ENCODE results near the gene SLC7A7.
"Not testable (repeated sequence)": the region's sequence is repeated elsewhere in the genome, so short reads cannot be mapped to it uniquely, and the experiment has no call there.

The SLC7A7 gene

DNA sequence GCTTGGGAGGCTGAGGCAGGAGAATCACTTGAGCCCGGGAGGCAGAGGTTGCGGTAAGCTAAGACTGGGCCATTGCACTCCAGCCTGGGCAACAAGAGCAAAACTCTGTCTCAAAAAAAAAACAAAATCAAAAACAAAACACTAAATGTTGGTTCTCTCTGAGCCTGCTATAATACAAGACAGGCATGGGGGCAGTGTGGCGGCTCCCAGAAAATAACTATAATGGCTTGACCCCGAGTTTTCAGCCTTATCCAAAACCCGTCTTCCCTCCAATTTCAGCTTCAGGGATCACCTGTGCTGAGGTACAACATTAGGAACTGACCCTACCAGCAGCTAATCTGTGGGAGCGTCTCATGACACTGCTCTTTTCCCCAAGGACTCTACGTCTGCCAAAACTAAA is 862 bp downstream of the SLC7A7 start:
- H3K36me3 ChIP-seq (ENCODE audit: control insufficient read depth, insufficient read depth, low read length) = no peaks in the 10 kb centered on the region
- H3K4me1 ChIP-seq (ENCODE audit: control insufficient read depth, insufficient read depth, low read length) = peaks cover 20% of the 10 kb centered on the region
- no peak overlapping the region for H3K9ac ChIP-seq (ENCODE audit: low read depth, low read length)
- no peak overlapping the region for H3K4me3 ChIP-seq (ENCODE audit: low read depth, low read length)
- no peaks in the 10 kb centered on the region for H3K9me3 ChIP-seq (ENCODE audit: control insufficient read depth, insufficient read depth, low read length)
- no peaks in the 10 kb centered on the region for H3K27me3 ChIP-seq (ENCODE audit: control insufficient read depth, insufficient read depth, low read length)
- no peak overlapping the region for H3K27ac ChIP-seq (ENCODE audit: low read depth, low read length)

DNA sequence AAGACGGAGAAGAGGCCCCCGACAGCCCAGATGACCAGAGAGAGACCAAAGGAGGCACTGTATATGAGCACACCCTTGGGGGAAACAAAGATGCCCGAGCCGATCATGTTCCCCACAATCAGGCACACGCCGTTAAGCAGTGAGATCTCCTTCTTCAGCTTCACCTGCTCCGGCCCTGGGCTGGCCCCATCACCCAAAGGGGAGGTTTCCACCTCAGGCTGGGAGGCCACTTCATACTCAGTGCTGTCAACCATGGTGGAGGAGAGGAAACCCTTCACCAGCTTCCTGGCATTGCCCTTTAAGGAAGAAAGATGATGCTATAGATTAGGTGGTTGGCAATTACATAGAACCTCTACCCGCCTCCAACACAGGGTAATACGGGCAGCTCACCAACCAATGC is 2.1 kb downstream of the SLC7A7 start:
- no peak overlapping the region for H3K9ac ChIP-seq (ENCODE audit: low read depth, low read length)
- no peaks in the 10 kb centered on the region for H3K27me3 ChIP-seq (ENCODE audit: control insufficient read depth, insufficient read depth, low read length)
- no peaks in the 10 kb centered on the region for H3K9me3 ChIP-seq (ENCODE audit: control insufficient read depth, insufficient read depth, low read length)
- no peak overlapping the region for H3K4me3 ChIP-seq (ENCODE audit: low read depth, low read length)
- H3K36me3 ChIP-seq (ENCODE audit: control insufficient read depth, insufficient read depth, low read length) = no peaks in the 10 kb centered on the region
- H3K27ac ChIP-seq (ENCODE audit: low read depth, low read length) = no peak overlapping the region
- H3K4me1 ChIP-seq (ENCODE audit: control insufficient read depth, insufficient read depth, low read length) = peaks cover 14% of the 10 kb centered on the region

DNA sequence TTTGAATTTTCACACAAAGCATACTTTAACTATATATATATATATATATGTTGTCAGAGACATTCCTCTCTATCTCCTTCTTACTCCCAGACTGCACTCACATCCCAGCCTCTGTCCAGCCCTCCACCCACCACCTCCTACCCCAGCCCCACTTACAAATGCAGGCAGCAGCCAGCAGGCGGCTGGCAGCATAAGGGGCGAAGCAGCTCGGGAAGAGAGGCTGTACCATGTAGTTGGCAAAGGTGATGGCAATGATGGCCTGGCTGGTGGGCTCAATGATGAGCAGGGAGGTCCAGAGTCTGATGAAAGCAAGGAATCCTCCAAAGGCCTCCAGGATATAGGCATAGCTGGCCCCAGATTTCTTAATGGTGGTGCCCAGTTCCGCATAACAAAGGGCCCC is 2.5 kb downstream of the SLC7A7 start:
- no peak overlapping the region for H3K9ac ChIP-seq (ENCODE audit: low read depth, low read length)
- no peak overlapping the region for H3K27ac ChIP-seq (ENCODE audit: low read depth, low read length)

DNA sequence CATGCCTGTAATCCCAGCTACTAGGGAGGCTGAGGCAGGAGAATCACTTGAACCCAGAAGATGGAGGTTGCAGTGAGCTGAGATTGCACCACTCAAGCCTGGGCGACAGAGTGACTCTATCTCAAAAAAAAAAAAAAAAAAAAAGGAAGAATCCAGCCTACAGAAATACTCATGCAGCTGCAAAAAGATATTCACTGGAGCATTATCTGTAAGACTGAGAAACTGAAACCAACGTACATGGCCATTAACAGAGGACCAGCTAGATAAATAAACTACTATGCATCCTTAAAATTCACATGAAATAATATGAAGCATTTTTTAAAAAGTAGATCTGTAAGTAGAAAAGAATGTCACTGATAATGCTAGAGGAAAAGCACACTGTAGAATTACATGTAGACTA is 3.5 kb downstream of the SLC7A7 start:
- H3K36me3 ChIP-seq (ENCODE audit: control insufficient read depth, insufficient read depth, low read length) = no peaks in the 10 kb centered on the region
- H3K4me3 ChIP-seq (ENCODE audit: low read depth, low read length) = no peak overlapping the region
- no peak overlapping the region for H3K27ac ChIP-seq (ENCODE audit: low read depth, low read length)
- no peaks in the 10 kb centered on the region for H3K9me3 ChIP-seq (ENCODE audit: control insufficient read depth, insufficient read depth, low read length)
- no peak overlapping the region for H3K9ac ChIP-seq (ENCODE audit: low read depth, low read length)
- H3K4me1 ChIP-seq (ENCODE audit: control insufficient read depth, insufficient read depth, low read length) = peaks cover 14% of the 10 kb centered on the region
- no peaks in the 10 kb centered on the region for H3K27me3 ChIP-seq (ENCODE audit: control insufficient read depth, insufficient read depth, low read length)

More for the DNA sequence above, 2.5 kb downstream of the SLC7A7 start:
- Histone ChIP-seq H3K4me3 (ENCODE audit: low read depth, low read length) (no peak overlapping the region), H3K9me3 (ENCODE audit: control insufficient read depth, insufficient read depth, low read length) (no peaks in the 10 kb centered on the region), H3K4me1 (ENCODE audit: control insufficient read depth, insufficient read depth, low read length) (peaks cover 14% of the 10 kb centered on the region), H3K36me3 (ENCODE audit: control insufficient read depth, insufficient read depth, low read length) (no peaks in the 10 kb centered on the region), H3K27me3 (ENCODE audit: control insufficient read depth, insufficient read depth, low read length) (no peaks in the 10 kb centered on the region)

GRCh38 chr14:22808388-22809209 is 6.6 kb downstream of the SLC7A7 start:
- Histone ChIP-seq H3K9me3 (ENCODE audit: control insufficient read depth, insufficient read depth, low read length) (no peaks in the 10 kb centered on the region), H3K4me3 (ENCODE audit: low read depth, low read length) (no peak overlapping the region), H3K36me3 (ENCODE audit: control insufficient read depth, insufficient read depth, low read length) (no peaks in the 10 kb centered on the region), H3K27me3 (ENCODE audit: control insufficient read depth, insufficient read depth, low read length) (no peaks in the 10 kb centered on the region), H3K9ac (ENCODE audit: low read depth, low read length) (no peak overlapping the region), H3K4me1 (ENCODE audit: control insufficient read depth, insufficient read depth, low read length) (peaks cover 4% of the 10 kb centered on the region), H3K27ac (ENCODE audit: low read depth, low read length) (no peak overlapping the region)

DNA sequence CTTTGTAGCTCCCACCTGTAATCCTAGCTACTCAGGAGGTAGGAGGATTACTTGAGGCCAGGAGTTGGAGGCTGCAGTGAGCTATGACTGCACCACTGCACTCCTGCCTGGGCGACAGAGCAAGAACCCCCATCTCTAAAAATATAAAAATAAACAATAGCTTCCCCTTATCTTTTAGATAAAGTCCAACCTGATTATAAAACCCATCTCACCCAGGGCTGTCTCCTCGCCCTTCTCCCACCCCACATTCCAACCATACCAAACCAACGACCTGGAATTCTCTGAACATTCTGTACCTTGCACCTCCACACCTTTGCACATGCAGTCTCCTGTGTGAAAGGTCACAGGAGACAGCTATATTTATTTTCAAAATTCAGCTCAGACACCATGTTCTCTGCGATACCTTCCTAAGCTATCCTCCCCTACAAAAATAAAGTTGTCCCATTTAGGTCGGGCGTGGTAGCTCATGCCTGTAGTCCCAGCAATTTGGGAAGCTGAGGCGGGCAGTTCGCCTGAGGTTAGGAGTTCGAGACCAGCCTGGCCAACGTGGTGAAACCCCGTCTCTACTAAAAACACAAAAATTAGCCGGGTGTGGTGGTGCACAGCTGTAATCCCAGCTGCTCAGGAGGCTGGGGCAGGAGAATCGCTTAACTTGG is 7.7 kb downstream of the SLC7A7 start:
- Histone ChIP-seq H3K4me1 (ENCODE audit: control insufficient read depth, insufficient read depth, low read length) (no peaks in the 10 kb centered on the region; the same call in 1 of the 2 replicates), H3K36me3 (ENCODE audit: control insufficient read depth, insufficient read depth, low read length) (no peaks in the 10 kb centered on the region), H3K9ac (ENCODE audit: low read depth, low read length) (no peak overlapping the region), H3K4me3 (ENCODE audit: low read depth, low read length) (no peak overlapping the region), H3K9me3 (ENCODE audit: control insufficient read depth, insufficient read depth, low read length) (no peaks in the 10 kb centered on the region), H3K27ac (ENCODE audit: low read depth, low read length) (no peak overlapping the region), H3K27me3 (ENCODE audit: control insufficient read depth, insufficient read depth, low read length) (no peaks in the 10 kb centered on the region)

DNA sequence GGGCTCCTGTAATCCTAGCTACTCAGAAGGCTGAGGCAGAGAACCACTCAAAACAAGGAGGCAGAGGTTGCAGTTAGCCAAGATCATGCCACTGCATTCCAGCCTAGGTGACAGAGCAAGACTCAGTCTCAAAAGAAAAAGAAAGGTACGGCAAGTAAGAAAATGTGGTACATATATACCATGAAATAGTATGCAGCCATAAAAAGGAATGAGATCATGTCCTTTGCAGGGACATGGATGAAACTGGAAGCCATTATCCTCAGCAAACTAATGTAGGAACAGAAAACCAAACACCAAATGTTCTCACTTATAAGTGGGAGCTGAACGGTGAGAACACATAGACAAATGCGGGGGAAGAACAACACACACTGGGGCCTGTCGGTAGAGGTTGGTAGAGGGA is 10.0 kb downstream of the SLC7A7 start:
- H3K4me1 ChIP-seq (ENCODE audit: control insufficient read depth, insufficient read depth, low read length); H3K27me3 ChIP-seq (ENCODE audit: control insufficient read depth, insufficient read depth, low read length); H3K9me3 ChIP-seq (ENCODE audit: control insufficient read depth, insufficient read depth, low read length); H3K27ac ChIP-seq (ENCODE audit: low read depth, low read length); H3K36me3 ChIP-seq (ENCODE audit: control insufficient read depth, insufficient read depth, low read length); H3K9ac ChIP-seq (ENCODE audit: low read depth, low read length); H3K4me3 ChIP-seq (ENCODE audit: low read depth, low read length): not testable (repeated sequence)

GRCh38 chr14:22803687-22803974 is 11.6 kb downstream of the SLC7A7 start:
- Histone ChIP-seq H3K27me3 (ENCODE audit: control insufficient read depth, insufficient read depth, low read length) (no peaks in the 10 kb centered on the region), H3K4me1 (ENCODE audit: control insufficient read depth, insufficient read depth, low read length) (no peaks in the 10 kb centered on the region; the same call in 1 of the 2 replicates), H3K36me3 (ENCODE audit: control insufficient read depth, insufficient read depth, low read length) (no peaks in the 10 kb centered on the region), H3K9ac (ENCODE audit: low read depth, low read length) (no peak overlapping the region), H3K9me3 (ENCODE audit: control insufficient read depth, insufficient read depth, low read length) (no peaks in the 10 kb centered on the region), H3K4me3 (ENCODE audit: low read depth, low read length) (no peak overlapping the region), H3K27ac (ENCODE audit: low read depth, low read length) (no peak overlapping the region)

DNA sequence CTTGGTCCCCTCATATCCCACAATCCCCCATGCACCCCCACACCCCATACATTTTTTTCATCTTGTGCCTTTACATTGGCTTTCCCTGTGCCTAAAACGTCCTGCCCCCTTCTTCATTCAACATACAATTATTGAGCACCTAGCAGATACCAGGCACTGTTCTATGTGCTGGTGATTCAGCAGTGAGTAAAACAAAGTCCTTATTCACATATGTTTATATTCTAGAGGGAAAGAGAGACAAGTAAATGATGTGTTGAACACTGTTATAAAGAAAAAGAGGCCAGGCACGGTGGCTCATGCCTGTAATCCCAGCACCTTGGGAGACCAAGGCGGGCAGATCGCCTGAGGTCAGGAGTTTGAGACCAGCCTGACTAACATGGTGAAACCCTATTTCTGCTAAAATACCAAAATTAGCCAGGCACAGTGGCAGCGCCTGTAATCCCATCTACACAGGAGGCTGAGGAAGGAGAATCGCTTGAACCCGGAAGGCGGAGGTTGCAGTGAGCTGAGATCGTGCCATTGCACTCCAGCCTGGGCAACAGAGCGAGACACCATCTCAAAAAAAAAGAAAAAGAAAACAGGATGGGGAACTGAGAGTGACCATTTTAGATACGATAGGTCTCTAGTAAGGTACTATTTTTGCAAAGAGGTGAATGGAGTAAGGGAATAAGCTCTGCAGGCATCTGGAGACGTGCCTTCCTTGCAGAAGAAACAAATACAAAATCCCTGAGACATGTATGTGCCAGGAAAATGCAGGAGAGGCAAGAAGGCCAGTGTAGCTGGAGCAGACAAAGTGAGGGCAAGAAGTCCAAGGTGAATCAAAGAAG is 12.2 kb downstream of the SLC7A7 start:
- Histone ChIP-seq H3K27me3 (ENCODE audit: control insufficient read depth, insufficient read depth, low read length) (no peaks in the 10 kb centered on the region), H3K4me1 (ENCODE audit: control insufficient read depth, insufficient read depth, low read length) (no peaks in the 10 kb centered on the region; the same call in 1 of the 2 replicates), H3K9me3 (ENCODE audit: control insufficient read depth, insufficient read depth, low read length) (no peaks in the 10 kb centered on the region), H3K27ac (ENCODE audit: low read depth, low read length) (no peak overlapping the region), H3K9ac (ENCODE audit: low read depth, low read length) (no peak overlapping the region), H3K4me3 (ENCODE audit: low read depth, low read length) (no peak overlapping the region), H3K36me3 (ENCODE audit: control insufficient read depth, insufficient read depth, low read length) (no peaks in the 10 kb centered on the region)

- Histone ChIP-seq H3K27me3 (ENCODE audit: control insufficient read depth, insufficient read depth, low read length) (no peaks in the 10 kb centered on the region), H3K9ac (ENCODE audit: low read depth, low read length) (no peak overlapping the region), H3K36me3 (ENCODE audit: control insufficient read depth, insufficient read depth, low read length) (no peaks in the 10 kb centered on the region), H3K9me3 (ENCODE audit: control insufficient read depth, insufficient read depth, low read length) (no peaks in the 10 kb centered on the region), H3K27ac (ENCODE audit: low read depth, low read length) (no peak overlapping the region), H3K4me1 (ENCODE audit: control insufficient read depth, insufficient read depth, low read length) (peaks cover 7% of the 10 kb centered on the region), H3K4me3 (ENCODE audit: low read depth, low read length) (no peak overlapping the region)
Measured at GRCh38 chr14:22801716-22802115, 13.5 kb downstream of the SLC7A7 start.

- no peak overlapping the region for H3K27ac ChIP-seq (ENCODE audit: low read depth, low read length)
- no peak overlapping the region for H3K4me3 ChIP-seq (ENCODE audit: low read depth, low read length)
- no peaks in the 10 kb centered on the region for H3K36me3 ChIP-seq (ENCODE audit: control insufficient read depth, insufficient read depth, low read length)
- H3K27me3 ChIP-seq (ENCODE audit: control insufficient read depth, insufficient read depth, low read length) = no peaks in the 10 kb centered on the region
- no peaks in the 10 kb centered on the region for H3K9me3 ChIP-seq (ENCODE audit: control insufficient read depth, insufficient read depth, low read length)
- H3K9ac ChIP-seq (ENCODE audit: low read depth, low read length) = no peak overlapping the region
- peaks cover 13% of the 10 kb centered on the region for H3K4me1 ChIP-seq (ENCODE audit: control insufficient read depth, insufficient read depth, low read length)
Measured at GRCh38 chr14:22800346-22800745, 14.9 kb downstream of the SLC7A7 start.
